HG03342 (cell line): ENCODE results near the gene NHLRC3.
"Not testable (repeated sequence)": the region's sequence is repeated elsewhere in the genome, so short reads cannot be mapped to it uniquely, and the experiment has no call there.

Experiments used
- ATAC-seq: cut with Tn5 transposase; IDR thresholded peaks from one replicate; pipeline ENCODE4 v1.9.1; 2021; ENCODE audit warnings: mild to moderate bottlenecking, moderate library complexity; ENCODE audit not compliant: unreplicated experiment

Gene NHLRC3

DNA sequence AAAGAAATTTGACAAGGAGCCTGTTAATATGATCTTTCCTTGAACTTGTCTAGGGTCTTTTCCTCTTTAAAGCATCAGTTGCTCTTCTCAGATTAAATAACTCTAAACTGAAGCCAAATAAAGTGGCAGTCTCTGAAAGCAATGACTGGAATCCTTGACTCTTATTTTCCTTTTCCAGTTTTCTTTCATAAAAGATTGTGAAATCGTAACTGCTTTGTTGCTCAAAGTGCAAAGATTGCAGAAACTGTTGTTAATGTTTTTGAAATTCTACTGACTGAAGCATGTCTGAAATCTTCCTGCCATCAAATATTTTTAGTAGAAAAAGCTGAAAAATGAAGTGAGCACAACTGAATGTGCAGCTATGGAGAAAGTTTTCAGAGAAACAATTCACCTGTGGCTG, 1.9 kb downstream of the NHLRC3 start:
- ATAC-seq: no peak

DNA sequence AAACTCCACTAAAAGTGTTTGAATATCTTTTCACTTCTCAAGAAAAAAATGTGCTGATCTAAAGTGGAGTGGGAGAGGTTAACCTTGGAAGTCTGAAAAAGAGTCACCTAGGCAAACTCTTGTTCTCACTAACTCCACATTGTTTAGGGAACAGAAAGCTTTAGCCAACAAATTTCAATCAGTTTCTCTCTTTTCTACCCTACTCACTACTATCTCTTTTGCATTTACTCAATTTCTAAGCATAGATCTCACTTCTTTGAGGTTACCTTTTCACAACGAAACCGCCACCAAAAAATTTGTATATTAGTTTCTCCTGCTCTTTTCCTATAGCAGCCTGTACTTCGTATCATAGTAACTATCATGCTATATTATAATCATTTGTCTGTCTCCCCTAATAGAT, 6.3 kb downstream of the NHLRC3 start:
- ATAC-seq: peak; percentile 76

DNA sequence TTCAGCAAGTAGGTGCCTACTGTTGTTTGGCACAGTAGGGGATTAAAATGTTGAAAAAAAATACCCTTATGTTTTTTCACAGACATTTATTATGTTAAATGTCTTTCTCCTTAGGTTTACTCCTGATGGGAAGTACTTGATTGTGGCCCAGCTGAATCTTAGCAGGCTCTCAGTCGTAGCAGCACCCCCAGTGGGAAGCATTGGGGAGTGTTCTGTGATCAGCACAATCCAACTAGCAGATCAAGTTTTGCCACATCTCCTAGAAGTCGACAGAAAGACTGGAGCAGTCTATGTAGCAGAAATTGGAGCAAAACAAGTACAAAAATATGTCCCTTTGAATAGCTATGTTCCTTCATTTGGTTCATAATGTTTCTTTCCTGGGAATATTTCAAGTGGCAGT, 9.3 kb downstream of the NHLRC3 start:
- no peak for ATAC-seq

DNA sequence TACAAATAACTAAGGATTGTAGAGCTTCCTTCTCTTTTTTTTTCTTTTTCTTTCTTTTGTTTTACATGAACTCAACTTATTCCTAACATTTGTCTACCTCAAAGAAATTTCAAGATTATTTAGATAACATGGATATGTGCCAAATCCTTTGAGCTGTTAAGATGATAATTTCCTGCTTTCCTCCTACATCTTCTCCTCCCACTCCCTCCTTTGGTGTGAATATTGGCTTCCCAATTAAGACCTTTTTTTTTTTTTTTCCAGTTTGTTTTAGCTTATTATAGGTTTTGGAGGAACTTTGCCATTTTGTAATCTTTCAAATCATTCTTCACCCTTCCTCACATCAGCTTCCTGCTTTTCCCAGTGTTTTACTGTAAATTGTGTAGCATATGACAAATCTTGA, 10.6 kb downstream of the NHLRC3 start:
- ATAC-seq: no peak

DNA sequence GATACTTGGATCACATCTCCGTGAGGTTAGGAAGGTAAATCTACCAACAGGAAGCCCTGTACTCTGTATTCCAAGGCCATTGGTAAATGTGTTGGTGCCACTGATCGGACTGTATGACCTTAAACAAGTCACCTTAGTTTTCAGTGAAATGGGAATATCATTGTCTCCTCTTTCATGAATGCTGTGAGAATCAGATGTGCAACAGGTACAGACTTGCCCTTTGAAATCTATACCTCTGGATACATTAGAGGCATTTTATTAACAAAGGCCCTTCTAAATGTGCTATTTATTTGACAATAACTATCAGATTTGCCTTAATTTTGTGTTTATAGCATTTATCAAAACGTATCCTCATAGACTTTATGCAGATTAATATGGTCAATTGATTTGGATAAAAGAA, 11.0 kb downstream of the NHLRC3 start:
- ATAC-seq: no peak

DNA sequence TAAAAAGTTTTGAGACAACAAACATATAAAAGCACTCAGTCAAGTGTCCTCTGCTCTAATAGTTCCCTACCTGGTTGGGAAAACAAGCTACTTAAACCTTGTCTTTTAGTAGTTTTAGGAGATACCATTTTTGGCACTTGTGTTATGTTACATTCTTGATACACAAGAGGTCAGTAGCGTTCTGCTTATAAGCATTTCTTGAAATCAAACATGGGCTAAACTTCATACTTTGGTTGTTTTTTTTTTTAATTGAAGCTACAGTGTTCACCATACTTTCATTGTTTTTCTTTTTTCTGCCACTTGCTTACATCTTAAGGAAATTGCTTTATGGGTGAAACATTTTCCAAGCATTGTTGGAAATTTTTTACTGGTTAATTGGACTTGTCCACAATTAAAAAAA, 12.9 kb downstream of the NHLRC3 start:
- no peak for ATAC-seq

DNA sequence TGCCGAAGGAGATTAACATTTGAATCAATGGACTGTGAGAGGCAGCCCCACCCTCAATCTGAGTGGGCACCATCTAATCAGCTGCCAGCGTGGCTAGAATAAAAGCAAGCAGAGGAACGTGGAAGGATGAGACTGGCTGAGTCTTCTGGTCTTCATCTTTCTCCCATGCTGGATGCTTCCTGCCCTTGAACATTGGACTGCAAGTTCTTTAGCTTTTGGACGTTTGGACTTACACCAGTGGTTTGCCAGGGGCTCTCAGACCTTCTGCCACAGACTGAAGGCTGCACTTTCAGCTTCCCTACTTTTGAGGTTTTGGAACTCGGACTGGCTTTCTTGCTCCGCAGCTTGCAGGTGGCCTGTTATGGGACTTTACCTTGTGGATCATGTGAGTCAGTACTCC, 14.7 kb downstream of the NHLRC3 start:
- no peak for ATAC-seq

DNA sequence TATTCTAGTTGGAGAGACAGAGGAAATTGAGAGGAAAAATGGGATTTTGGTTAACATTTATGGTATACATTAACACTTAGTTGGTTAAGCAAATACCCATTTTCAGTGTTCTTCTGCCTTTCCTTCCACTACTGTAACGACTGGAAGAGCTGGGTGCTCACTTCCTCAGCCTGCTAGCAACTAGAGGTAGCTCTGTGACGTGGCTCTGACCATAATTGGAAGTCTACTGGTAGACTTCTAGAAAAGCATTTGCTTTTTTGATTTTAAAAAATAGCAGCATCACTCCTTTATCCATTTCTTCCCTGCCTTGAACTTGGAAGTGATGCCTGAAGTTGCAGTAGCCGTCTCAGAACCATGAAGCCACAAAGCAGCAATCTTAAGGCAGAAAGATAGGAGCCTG, 15.9 kb downstream of the NHLRC3 start:
- no peak for ATAC-seq

DNA sequence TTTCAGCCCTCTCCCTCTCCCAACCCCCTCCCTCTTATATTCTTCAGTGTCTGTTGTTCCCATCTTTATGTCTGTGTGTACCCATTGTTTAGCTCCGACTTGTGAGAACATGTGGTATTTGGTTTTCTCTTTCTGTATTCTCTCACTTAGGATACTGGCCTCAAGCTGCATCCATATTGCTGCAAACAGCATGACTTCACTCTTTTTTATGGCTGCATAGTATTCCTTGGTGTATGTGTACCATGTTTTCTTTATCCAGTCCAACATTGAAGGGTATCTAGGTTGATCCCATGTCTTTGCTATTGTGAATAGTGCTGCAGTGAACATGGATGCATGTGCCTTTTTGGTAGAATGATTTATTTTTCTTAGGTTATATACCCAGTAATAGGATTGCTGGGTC, 17.8 kb downstream of the NHLRC3 start:
- ATAC-seq: no peak

DNA sequence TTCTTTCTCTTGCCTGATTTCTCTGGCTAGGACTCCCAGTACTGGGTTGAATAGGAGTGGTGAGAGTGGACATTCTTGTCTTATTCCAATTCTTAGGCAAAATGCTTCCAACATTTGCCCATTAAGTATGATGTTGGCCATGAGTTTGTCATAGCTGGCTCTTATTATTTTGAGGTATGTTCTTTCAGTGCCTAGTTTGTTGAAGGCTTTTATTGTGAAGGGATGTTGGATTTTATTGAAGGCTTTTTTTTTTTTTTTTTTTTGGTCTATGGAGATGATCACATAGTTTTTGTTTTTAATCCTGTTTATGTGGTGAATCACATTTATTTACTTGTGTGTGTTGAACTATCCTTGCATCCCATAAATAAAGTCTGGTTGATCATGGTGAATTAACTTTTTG, 19.8 kb downstream of the NHLRC3 start:
- ATAC-seq: no peak

DNA sequence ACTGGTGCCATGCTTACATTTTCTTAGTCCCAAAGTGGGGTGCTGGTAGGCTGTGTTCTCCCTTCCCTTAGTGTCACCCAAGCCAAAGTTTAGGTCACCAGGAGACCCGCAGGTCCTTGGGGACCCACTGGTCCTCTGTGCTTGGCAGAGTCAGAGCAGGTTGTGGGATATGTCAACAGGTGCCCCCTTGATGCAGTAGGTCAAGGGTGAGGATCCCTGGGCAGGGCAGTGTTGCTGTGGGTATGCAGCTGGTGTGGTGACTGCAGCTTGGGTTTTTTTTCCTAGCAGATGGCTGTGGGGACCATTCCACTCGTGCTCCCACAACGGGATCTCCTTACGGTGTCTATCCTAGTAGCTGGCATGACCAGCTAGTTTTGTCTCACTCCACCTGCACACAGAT, 23.7 kb downstream of the NHLRC3 start:
- ATAC-seq: no peak

DNA sequence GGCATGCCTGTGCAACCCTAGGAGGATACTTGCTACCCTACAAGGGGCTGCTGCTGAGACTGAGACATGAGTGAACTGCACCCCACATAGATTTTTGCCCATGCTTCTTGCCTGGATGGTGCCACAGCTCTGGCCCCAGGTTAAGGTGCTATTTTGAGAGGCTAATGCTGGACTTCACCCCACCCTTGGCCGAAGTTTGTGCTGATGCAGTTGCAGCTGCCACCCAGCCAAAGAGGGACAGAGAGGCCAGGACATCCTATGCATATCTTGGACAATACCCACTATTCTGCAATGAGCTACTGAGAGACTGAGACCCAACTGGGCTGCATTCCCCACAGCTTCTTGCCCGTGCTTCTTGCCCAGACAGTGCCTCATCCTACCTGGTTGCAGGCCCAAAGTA, 34.6 kb downstream of the NHLRC3 start:
- no peak for ATAC-seq

DNA sequence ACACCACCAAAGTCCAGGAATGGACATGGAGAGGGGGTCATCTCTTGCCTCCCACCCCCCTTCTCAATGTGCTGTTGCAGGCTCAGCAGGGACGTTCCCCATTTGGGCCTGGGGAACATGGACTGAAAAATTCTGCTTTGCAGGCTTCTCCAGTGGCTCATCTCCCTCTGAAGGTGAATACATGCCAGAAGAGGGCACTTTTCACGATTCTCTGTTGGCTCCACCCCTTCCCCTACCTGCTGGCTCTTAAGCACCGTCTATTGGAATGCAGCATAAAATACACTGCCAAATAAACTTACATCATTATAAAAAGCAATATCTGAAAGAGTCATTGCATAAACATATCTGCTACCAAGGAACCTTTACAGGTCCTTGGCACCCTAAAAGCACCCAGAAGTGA, 35.7 kb downstream of the NHLRC3 start:
- ATAC-seq: no peak

DNA sequence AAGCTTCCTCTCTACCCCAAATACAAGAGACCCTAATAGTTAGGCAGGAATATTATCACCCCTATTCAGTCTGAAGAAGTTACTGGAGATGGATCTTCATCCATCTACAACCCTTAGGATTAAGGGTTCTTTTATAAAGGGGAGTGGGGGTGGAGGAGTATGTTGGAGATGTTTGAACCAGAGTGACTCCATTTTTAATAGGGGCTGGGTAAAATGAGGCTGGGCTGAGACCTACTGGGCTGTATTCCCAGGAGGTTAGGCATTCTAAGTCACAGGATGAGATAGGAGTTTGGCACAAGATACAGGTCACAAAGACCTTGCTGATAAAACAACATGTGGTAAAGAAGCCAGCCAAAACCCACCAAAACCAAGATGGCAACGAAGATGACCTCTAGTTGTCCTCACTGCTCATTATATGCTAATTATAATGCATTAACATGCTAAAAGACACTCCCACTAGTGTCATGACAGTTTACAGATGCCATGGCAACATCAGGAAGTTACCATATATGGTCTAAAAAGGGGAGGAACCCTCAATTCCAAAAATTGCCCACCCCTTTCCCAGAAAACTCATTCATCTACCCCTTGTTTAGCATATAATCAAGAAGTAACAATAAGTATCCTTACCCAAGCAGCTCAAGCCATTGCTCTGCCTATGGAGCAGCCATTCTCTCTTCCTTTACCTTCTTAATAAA, 48.1 kb downstream of the NHLRC3 start:
- not testable (repeated sequence) for ATAC-seq

DNA sequence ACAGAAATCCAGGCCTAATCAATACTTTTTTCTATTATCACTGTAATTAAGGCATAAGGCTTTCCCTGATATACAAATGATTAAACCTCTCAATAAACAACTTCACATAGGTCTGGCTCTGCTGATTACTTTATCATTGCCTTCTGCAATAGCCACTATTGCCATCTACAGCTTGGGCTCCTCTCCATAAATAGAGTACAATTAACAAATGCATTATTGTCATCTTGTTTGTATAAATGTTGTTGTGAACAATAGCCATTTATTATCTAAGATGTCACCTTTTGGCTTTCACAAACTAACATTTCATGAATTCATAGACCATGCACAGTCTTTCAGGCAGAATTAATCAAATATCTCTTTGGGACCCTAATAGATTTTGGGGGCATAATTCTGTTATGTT, 53.3 kb downstream of the NHLRC3 start:
- ATAC-seq: no peak

DNA sequence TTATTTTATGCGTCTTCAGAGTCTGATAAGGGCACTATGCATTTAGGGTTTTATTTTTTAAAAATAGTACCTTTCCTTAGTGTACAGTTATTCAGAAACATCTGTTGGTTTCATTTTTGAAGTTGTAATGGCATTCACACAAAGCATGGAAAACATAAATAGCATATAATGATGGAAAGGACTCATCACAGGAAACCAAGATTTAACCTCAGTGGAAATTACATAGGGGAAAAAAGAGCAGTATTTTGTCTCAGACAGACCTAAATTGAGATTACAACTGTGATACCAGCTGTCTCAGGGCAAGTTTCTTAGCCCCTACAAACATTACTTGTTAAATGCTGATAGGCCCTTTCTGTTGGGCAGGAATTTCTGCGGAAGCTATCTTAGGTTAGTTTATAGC, 57.2 kb downstream of the NHLRC3 start:
- ATAC-seq: no peak

DNA sequence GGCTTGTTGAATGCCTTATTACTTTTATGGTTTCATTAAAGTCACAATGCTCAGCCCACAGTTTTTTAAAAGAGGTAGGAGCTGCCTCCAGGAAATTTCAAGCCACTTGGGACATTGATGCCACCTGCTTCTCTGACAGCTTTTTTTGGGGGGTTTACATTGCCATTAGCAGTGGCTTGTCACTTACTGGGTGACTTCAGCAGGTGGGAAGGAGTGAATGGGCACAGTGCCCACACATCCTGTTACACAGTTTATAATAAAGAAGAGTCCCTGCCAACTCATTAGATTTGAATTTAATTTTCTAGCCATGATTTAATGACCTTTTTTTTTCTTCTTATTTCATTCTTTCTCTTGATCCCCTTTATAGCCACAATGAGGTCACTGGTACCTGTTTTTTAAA, 61.0 kb downstream of the NHLRC3 start:
- no peak for ATAC-seq
